GM19468 (cell line): ENCODE measurements around the gene SNX1.
"Not testable (repeated sequence)": the region's sequence is repeated elsewhere in the genome, so short reads cannot be mapped to it uniquely, and the experiment has no call there.

ENCODE experiments used
- ATAC-seq: cut with Tn5 transposase; IDR thresholded peaks from one replicate; pipeline ENCODE4 v1.9.1; 2021; ENCODE audit warnings: mild to moderate bottlenecking, moderate library complexity, moderate number of reproducible peaks; ENCODE audit not compliant: unreplicated experiment; ENCODE audit errors: extremely low read depth

The SNX1 gene

DNA sequence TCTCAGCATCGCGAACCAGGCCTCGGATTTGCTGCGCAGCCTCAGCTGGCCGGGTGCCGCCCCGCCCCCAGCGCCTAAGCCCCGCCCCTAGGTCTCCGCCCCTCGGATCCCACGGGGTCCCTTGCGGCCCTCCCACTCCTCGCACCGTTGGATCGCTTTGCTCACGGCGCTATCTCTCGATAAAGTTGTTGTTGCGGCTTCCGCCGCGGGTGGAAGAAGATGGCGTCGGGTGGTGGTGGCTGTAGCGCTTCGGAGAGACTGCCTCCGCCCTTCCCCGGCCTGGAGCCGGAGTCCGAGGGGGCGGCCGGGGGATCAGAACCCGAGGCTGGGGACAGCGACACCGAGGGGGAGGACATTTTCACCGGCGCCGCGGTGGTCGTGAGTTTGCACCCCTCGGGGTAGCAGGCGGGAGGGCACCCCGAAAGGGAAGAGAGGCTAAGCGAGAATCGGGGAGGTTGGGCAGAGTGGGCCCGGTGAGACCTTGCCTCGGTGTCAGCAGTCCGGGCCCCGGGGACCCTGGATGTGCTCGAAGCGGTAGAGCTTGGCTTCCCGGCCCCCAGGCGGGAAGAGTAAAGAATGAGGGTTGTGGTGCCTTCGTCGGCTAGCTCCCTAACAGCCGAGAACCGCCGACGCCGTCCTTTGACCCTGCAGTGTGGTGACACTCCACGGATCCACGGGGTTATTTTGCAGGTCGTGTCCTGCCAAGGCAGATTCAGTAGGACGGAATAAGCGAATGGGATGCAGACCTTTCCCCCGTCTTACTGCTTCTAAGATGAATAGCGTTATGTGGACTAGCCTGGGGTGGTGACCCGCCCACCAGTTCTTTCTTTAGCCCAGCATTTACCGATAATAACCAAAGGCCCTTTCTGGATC is at the start of gene SNX1:
TSS of gene SNX1 (plus strand) at position 188 of the 873 bp plus-strand sequence. CDS start at position 220, 32 bp downstream.
- ATAC-seq, result no peak

DNA sequence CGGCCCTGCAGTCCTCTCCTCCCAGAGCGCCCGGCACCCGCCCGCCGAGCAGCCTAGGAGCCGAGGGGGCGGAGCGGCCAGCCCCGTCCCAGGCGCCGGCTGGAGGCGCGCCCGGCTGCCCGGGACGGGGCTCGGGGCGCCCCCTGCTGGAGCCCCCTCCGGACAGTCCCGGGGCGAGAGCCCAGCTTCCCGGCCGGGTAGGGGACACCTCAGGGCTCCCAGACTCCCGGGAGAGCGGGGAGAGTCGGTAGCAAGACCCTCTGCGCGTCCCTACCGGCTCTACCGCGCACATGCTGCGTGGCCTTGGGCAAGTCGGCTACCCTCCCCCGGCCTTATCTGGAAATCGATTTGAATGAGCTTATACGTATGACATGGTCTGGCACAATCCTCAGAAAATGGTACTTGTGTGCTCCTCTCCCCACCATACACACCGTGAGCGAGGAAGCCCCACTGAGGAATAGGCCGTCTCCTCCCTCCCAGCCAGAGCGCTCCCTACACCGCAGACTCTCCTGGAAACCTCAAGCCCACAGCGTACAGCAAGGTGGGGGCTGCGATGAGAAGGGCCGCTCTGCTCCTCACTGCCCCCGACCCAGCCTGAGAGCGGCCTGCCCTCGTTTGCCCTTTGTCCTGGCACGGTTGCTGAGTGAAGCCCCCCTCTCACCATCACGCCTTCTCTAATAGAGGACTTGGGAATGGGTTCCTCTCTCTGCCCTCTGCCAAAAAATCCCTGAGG is 49.2 kb upstream of the SNX1 start, which contains the start of gene DAPK2:
TSS of gene DAPK2 (minus strand) at position 65 of the 733 bp plus-strand sequence. CDS start 6,224 bp downstream, outside the sequence.
- no peak for ATAC-seq

GRCh38 chr15:64048781-64049460 is 46.9 kb upstream of the SNX1 start:
- ATAC-seq, result no peak

DNA sequence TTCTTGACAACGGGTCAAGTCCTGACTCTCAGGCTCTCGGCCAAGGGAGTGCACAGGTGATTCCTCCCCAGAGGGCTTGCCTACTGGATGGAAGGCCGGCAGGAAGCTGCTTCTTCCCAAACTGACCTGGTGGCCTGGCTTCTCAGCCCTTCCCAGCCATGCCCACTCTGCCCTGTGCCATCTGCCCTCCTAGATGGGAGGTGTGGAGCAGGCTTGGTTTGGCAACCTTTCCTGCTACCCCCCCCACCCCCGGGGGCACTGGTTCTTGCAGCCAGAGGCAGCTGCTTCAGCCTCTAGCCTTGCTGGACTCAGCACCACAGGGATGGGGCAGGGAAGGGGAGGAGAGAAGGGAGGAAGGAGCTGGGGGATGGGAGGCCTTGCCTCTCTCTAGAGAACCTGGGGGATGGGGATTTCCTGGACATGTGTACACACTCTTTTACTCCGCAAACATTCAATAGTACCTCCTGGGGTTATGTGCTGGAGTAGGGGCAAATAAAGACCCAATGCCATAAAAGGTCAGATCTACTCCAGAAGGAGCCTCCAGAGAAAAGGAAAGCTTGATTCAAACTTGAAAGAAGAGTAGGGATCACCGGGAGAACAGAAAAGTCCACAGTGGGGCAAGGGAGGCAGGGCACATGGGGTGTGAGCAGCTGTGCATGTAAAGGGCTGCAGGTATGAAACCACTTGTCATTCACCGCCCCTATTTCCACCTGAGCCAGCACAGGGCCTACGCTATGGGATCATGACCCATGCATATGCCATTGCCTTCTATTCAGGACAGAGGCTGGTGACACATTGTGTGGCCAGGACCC is 45.3 kb upstream of the SNX1 start:
- ATAC-seq, result no peak

GRCh38 chr15:64051093-64051402 is 44.7 kb upstream of the SNX1 start:
- ATAC-seq, result no peak

DNA sequence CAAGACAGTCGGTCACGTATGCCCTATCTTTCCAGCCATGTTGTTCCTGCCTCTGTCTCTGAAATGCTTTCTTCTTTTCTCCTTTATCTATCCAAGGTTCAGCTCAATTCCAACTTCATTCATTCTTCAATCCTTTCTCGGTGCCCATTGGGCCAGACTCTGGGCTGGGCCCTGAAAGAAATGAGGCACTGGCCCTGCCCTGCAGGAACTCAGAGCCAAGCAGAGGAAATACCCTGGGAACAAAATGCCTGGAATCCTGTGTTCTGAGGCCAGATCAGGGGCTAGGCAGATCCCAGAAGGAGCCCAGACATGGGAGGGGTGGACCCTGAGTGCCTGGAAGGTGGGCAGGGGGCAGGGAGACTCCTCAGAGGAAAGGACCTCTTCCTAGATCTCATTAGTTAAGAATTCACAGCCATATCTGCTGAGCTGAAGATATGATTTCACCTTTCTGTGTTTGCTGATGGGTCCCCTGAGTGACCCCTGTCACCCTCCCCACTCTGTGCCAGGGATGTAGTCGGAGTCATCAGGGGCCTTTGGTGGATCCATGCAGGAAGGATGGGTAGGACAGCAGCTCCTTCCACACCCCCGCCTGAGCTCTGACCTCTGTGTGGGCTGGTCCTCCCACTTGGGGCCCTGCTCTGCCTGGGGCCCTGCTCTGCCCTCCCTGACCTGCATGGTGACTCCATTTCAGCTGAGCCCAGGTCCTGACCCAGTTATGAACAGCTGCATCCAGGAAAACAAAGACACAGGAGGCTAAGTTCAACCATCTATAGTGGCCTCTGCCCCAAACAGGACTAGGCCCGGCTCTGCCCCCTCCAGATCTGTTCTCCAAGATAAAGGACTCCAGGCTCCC is 44.1 kb upstream of the SNX1 start:
- no peak for ATAC-seq

DNA sequence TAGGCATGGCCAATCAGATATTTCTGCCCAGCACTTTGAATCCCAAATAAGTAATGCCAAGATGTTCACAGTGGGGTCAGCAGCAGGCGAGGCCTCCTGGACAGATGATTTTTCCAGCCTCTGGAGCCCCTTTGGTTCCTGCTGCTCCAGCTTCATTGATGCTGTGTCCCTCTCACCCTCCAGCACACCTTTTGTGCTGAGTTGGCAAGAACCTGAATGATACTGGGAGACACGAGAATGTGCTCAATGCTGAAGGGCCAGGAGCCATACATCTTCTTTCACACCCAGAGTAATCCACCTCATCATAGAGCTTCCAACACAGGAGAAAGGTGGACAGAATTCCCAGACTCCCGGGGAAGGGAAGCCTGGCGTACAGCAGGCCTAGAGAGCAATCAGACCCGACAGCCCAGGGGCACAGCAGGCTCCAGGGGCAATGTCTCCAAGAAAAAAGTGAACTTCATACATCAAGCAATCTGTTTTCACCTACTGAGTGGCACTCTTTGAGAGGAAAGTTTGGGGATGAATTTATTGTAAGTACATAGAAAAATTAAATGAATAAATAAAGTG is 42.8 kb upstream of the SNX1 start:
- ATAC-seq, result no peak

GRCh38 chr15:64053674-64054073 is 42.1 kb upstream of the SNX1 start:
- ATAC-seq, result not testable (repeated sequence)

DNA sequence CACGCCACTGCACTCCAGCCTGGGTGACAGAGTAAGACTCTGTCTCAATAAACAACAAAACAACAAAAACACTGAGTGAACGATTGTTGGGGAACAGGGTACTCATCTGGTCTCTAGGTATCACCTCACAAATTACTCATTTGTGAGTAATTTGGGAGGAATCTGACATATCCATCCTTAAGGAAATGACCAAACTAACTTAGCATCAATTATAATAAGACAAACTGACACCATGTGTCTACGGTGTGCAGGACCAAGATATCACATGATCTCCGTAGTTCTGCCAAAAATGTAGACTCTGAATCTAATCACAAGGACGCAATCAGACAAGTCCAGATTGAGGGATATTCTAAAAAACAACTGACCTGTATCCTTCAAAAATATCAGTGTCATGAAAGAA is 37.5 kb upstream of the SNX1 start:
- ATAC-seq, result no peak

DNA sequence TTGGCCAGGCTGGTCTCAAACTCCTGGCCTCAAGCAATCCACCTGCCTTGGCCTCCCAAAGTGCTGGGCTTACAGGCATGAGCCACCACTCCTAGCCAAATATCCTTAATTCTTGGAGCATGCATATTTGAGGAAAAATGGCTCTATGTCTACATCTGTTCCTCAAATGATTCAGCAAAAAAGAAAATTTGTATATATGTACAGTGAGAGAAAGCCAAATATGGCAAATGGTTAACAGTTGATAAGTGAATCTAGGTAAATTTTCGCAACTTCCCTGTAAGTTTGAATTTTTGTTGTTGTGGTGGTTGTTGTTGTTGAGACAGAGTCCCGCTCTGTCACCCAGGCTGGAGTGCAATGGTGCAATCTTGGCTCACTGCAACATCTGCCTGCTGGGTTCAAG is 36.7 kb upstream of the SNX1 start:
- ATAC-seq, result not testable (repeated sequence)

- no peak for ATAC-seq
These were observed 35.1 kb upstream of the SNX1 start for GRCh38 chr15:64060716-64061115.

DNA sequence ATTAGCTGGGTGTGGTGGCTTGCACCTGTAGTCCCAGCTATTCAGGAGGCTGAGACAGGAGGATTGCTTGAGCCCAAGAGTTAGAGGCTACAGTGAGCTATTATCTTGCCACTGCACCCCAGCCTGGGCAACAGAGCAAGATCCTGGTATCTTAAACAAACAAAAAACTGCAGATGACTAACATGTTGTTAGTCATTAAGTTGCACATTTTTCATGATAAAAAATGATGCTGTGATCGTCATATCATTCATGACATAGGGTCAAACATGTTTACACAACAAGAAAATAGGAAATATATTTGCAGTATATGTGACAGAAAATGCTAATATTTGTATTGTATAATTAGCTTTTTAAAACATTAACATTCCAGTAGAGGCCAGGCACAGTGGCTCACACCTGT is 29.3 kb upstream of the SNX1 start:
- ATAC-seq, result no peak

GRCh38 chr15:64067564-64068030 is 28.2 kb upstream of the SNX1 start:
- no peak for ATAC-seq

- ATAC-seq, result no peak
These were observed 27.6 kb upstream of the SNX1 start for GRCh38 chr15:64068133-64068532.

GRCh38 chr15:64070106-64070505 is 25.7 kb upstream of the SNX1 start:
- no peak for ATAC-seq

DNA sequence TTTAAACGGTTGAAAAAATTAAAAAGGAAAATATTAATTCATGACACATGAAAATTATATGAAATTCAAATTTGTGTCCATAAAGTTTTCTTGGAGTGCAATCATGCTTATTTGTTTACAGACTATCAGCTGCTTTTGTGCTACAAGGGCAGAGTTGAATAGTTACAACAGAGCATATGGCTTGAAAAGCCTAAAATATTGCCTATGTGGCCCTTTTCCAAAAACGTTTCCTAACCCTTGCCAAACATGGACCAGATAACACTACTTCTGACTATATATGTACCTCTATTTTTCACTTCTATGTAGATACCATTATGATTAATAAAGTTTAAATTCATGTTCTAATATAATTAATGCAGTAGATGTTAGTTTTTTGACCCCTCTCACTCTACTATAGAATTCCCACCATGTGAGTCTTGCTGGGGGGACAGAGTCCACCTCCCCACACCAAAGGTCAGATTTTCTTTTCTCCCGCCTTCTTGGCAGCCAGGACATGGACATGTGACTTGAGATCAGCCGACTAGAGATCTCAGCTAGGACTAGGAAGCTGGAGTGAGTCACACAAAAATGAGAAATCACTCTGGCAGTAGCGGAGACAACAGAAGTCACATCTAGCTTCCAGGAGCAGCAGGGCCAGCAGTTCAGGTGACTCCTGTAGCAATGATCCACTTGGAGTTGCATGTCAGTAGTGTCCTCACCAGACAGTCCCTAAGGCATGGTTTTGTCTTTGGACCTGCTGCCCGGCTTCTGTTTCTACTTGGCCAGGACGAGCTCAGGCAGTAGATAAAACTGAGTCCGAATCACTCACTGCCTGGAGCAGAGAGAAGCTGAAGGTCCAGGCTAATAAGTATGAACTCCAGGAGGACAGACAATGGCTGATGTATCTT is 24.6 kb upstream of the SNX1 start:
- no peak for ATAC-seq

DNA sequence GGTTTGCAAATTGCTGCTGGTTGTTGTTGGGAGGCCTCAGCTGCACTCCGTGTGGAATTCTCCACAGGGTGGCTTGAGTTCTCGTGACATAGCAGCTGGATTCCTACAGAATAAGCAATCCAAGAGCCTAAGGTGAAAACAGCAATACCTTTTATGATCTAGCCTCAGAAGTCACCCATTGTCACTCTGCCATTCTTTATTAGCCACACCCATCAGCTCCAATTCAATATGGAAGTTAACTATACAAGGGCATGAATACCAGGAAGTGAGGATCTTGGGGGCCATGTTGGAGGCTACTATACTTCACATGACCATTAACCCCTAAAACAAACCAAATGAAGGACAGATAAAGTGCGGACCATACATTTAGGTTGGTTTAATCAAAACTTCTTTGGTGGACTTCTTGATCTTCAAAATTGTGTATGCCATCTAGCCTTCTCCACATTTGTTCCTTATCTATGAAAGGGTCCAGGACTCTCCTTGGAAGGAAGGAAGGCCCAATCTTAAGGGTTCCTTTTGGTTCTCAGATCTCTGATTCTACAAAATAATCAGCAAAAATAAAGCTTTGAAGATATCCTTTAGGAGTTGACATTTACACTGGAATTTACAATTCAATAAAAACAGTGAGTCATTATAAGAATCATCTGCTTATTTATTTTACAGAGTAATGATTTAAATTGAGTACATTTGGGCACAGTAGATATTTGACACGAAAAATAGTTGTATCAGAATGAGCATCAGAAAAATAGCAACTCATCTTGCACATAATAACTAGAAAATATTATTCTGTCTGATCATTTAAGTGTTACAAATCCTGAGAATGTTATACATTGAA is 23.6 kb upstream of the SNX1 start:
- no peak for ATAC-seq
